Lower leg skin (tissue), 3 donors: ENCODE measurements around the gene COL4A6.

ENCODE experiments used
- CTCF ChIP-seq, 3 donors: fragments of 450-650 bp; IDR thresholded peaks; one replicate each; pipeline ENCODE4 v1.5.1; 2016; ENCODE audit warnings: antibody characterized with exemption in 3 of 3, mild to moderate bottlenecking in 3 of 3, moderate library complexity in 2 of 3
- POLR2A ChIP-seq, 2 donors: fragments of 450-650 bp; IDR thresholded peaks; one replicate each; pipeline ENCODE4 v1.6.1; 2016 to 2017; ENCODE audit warnings: antibody characterized with exemption in 2 of 2, mild to moderate bottlenecking in 1 of 2, moderate library complexity in 1 of 2

GRCh38 chrX:108156934-108157466 is 281.2 kb downstream of the COL4A6 start:
- TF ChIP-seq CTCF (IDR thresholded peaks at IDR 0.05): no peak
- TF ChIP-seq POLR2A (IDR thresholded peaks at IDR 0.05): no peak
